Mesothelial cell of epicardium (in vitro differentiated cells): ENCODE data around the gene GOLGA6L25. TPM values are rescaled to one million over a fixed set of nuclear protein-coding genes. Genes with fewer than 3 reads are reported as not detected.

ENCODE experiments used
- total RNA-seq: library from RNA; stranded (reverse); gene quantifications from 3 replicates; pipeline ENCODE4 v1.2.1, GENCODE V29; 2021

Gene GOLGA6L25
- total RNA-seq, 1 donor from 2014 or later = not detected

Other genes starting within 250 kb of the GOLGA6L25 start
- gene HERC2, start 231.4 kb upstream of the GOLGA6L25 start, total RNA-seq = 78.3 to 85.7 TPM (median 84.6 TPM) in 3 replicates
- not detected in 3 replicates for gene GOLGA6L24, start 195.5 kb upstream of the GOLGA6L25 start, total RNA-seq
- gene GOLGA8F, start 174.9 kb upstream of the GOLGA6L25 start, total RNA-seq = 0.05 TPM in 1 of 3 replicates, not detected in the others
- gene GOLGA8G, start 20.6 kb upstream of the GOLGA6L25 start, total RNA-seq = not detected in 3 replicates
- gene GOLGA8M, start 158.9 kb downstream of the GOLGA6L25 start, total RNA-seq = 3.0 to 3.9 TPM (median 3.6 TPM) in 3 replicates